ENCODE results near the gene LSM4.

DNA sequence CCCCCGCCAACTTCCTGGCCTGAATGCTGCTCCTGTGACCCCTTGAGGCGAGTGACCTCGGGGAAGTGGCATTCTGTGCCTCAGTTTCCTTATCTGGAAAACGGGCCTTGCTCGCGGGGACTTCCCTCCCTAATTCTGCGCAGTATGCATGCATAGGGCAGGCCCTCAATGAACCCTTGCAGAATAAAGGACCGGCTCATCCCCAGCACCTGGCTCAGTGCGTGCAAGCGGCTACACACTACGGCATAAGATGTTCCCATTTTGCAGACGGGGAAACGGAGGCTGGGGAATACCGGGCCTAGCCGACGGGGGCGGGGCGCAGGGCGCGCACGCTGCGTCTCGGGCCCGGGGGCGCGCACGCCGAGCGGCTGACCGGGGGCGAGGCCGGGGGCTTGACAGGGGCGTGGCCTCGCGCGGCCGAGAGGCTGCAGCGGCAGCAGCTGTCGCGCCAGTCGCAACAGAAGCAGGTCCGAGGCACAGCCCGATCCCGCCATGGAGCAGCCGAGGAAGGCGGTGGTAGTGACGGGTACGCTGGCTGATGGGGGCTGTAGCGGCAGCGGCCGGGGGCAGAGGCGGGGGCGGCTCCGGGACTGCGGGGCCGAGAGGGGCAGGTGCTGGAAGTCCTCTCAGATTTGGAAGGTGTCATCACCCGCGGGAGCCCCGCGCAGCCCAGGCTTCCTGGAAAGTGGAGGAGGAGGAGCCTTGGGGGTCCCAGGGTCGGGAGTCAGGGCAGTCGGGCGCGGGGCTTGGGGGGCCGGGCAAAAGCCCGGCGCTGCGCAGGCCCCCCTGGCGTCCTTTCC is 17.5 kb upstream of the LSM4 start, which contains the start of gene PGPEP1:
- TF ChIP-seq, protein P1, sequence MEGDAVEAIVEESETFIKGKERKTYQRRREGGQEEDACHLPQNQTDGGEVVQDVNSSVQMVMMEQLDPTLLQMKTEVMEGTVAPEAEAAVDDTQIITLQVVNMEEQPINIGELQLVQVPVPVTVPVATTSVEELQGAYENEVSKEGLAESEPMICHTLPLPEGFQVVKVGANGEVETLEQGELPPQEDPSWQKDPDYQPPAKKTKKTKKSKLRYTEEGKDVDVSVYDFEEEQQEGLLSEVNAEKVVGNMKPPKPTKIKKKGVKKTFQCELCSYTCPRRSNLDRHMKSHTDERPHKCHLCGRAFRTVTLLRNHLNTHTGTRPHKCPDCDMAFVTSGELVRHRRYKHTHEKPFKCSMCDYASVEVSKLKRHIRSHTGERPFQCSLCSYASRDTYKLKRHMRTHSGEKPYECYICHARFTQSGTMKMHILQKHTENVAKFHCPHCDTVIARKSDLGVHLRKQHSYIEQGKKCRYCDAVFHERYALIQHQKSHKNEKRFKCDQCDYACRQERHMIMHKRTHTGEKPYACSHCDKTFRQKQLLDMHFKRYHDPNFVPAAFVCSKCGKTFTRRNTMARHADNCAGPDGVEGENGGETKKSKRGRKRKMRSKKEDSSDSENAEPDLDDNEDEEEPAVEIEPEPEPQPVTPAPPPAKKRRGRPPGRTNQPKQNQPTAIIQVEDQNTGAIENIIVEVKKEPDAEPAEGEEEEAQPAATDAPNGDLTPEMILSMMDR (IDR thresholded peaks at IDR 0.05), result no peak
- TF ChIP-seq POLR2AphosphoS5 (IDR thresholded peaks at IDR 0.05) (peak; percentile 38 to 79 (median 77)), POLR2A (IDR thresholded peaks at IDR 0.05) (peak; percentile 27 to 49)

All from sigmoid colon (tissue), 4 donors.